ENCODE data around the gene DIP2A.

DIP2A gene

DNA sequence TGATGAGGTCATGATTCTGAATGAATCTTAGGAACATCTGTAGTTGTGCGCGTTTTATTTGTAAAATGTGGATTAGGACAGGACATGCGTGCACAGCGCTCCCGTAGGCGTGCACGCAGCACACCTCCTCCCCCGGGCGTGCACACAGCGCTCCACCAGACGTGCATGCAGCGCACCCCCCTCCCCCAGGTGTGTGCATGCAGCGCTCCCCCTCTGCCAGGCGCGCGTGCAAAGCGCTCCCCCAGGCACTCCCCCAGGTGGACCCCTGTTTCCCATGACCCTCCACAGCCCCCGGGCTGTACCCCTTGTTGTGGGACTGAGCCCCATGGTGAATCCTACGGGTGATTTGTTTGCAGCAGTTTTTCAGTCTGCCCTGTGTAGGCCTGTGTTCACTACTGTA, 84.6 kb downstream of the DIP2A start:
- Histone ChIP-seq H3K27me3 (replicated peaks; ENCODE audit: insufficient read depth, low read length) (no peaks in the 10 kb centered on the region), H3K9me2 (replicated peaks; ENCODE audit: insufficient read depth, low read length) (no peaks in the 10 kb centered on the region), H3K36me3 (replicated peaks; ENCODE audit: insufficient read depth, low read length) (no peaks in the 10 kb centered on the region), H2AFZ (ENCODE audit: low read length) (no peak overlapping the region), H3K9ac (ENCODE audit: low read length) (no peak overlapping the region), H4K20me1 (ENCODE audit: insufficient read depth, low read length) (no peaks in the 10 kb centered on the region), H3K79me2 (ENCODE audit: low read length) (no peaks in the 10 kb centered on the region), H3F3A (ENCODE audit: insufficient read depth, low read length) (no peaks in the 10 kb centered on the region), H3K4me1 (ENCODE audit: low read length) (no peaks in the 10 kb centered on the region), H3K4me2 (ENCODE audit: low read depth, low read length) (no peak overlapping the region), H3K9me3 (replicated peaks; ENCODE audit: insufficient read depth, low read length) (no peaks in the 10 kb centered on the region), H3K27ac (ENCODE audit: low read length) (no peak overlapping the region), H3K4me3 (ENCODE audit: low read length) (no peak overlapping the region)
- DNase-seq: no peak
- TF ChIP-seq, protein P1, sequence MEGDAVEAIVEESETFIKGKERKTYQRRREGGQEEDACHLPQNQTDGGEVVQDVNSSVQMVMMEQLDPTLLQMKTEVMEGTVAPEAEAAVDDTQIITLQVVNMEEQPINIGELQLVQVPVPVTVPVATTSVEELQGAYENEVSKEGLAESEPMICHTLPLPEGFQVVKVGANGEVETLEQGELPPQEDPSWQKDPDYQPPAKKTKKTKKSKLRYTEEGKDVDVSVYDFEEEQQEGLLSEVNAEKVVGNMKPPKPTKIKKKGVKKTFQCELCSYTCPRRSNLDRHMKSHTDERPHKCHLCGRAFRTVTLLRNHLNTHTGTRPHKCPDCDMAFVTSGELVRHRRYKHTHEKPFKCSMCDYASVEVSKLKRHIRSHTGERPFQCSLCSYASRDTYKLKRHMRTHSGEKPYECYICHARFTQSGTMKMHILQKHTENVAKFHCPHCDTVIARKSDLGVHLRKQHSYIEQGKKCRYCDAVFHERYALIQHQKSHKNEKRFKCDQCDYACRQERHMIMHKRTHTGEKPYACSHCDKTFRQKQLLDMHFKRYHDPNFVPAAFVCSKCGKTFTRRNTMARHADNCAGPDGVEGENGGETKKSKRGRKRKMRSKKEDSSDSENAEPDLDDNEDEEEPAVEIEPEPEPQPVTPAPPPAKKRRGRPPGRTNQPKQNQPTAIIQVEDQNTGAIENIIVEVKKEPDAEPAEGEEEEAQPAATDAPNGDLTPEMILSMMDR (IDR thresholded peaks at IDR 0.05; ENCODE audit: low read length): no peak
- TF ChIP-seq EZH2 (optimal IDR thresholded peaks at IDR 0.05; ENCODE audit: low read depth, low read length) (no peak), EZH2phosphoT487 (IDR thresholded peaks at IDR 0.05; ENCODE audit: low read length) (no peak)

DNA sequence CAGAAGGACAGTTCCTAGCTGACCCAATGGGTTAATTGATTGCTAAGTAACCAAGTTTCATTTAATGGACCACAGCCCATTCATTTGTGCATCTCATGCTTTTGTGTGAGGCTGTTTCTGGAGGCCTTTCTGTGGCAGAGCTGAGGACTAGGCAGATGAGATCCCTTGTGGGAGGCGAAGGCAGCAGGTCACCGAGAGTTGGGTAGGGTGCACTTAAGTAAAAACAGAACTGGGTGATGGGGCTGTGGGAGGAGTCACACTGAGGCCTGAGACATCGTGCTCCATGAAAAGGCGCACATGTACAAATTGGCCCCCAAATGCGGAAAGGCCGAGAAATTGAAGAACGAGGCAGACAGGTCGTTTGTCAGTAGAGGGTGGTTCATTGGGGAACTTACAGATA, 85.3 kb downstream of the DIP2A start:
- Histone ChIP-seq H3K79me2 (ENCODE audit: low read length) (no peaks in the 10 kb centered on the region), H3K9me3 (replicated peaks; ENCODE audit: insufficient read depth, low read length) (no peaks in the 10 kb centered on the region), H3K27ac (ENCODE audit: low read length) (no peak overlapping the region), H4K20me1 (ENCODE audit: insufficient read depth, low read length) (no peaks in the 10 kb centered on the region), H3K9me2 (replicated peaks; ENCODE audit: insufficient read depth, low read length) (no peaks in the 10 kb centered on the region), H3F3A (ENCODE audit: insufficient read depth, low read length) (no peaks in the 10 kb centered on the region), H3K27me3 (replicated peaks; ENCODE audit: insufficient read depth, low read length) (no peaks in the 10 kb centered on the region), H2AFZ (ENCODE audit: low read length) (no peak overlapping the region), H3K9ac (ENCODE audit: low read length) (no peak overlapping the region), H3K4me2 (ENCODE audit: low read depth, low read length) (no peak overlapping the region), H3K36me3 (replicated peaks; ENCODE audit: insufficient read depth, low read length) (no peaks in the 10 kb centered on the region), H3K4me1 (ENCODE audit: low read length) (no peaks in the 10 kb centered on the region), H3K4me3 (ENCODE audit: low read length) (no peak overlapping the region)
- TF ChIP-seq EZH2 (optimal IDR thresholded peaks at IDR 0.05; ENCODE audit: low read depth, low read length): no peak
- TF ChIP-seq EZH2phosphoT487 (IDR thresholded peaks at IDR 0.05; ENCODE audit: low read length): no peak
- TF ChIP-seq, protein P1 (IDR thresholded peaks at IDR 0.05; ENCODE audit: low read length): no peak
- no peak for DNase-seq

DNA sequence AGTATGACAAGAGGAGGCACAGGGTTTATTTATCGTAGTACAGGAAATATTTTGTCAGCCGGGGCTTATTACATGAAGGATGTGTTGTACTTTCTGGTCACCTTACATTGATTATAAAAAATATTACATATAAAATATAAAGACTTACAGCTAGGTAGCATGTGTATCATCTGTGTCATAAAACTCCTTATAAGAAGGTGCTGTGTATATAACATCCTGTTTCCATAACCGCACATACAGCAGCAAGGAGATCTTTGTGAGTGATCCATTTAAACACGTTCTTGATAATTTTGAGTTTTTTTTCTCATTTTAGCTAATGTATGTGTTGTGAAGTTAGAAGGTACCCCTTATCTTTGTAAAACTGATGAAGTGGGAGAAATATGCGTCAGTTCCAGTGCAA, 86.1 kb downstream of the DIP2A start:
- no peaks in the 10 kb centered on the region for H3F3A ChIP-seq (ENCODE audit: insufficient read depth, low read length)
- TF ChIP-seq EZH2phosphoT487 (IDR thresholded peaks at IDR 0.05; ENCODE audit: low read length) (no peak), EZH2 (optimal IDR thresholded peaks at IDR 0.05; ENCODE audit: low read depth, low read length) (no peak)
- TF ChIP-seq, protein P1 (IDR thresholded peaks at IDR 0.05; ENCODE audit: low read length): no peak
- H3K9me2 ChIP-seq (replicated peaks; ENCODE audit: insufficient read depth, low read length): no peaks in the 10 kb centered on the region
- DNase-seq: no peak
- no peaks in the 10 kb centered on the region for H3K27me3 ChIP-seq (replicated peaks; ENCODE audit: insufficient read depth, low read length)
- no peak overlapping the region for H3K27ac ChIP-seq (ENCODE audit: low read length)
- no peaks in the 10 kb centered on the region for H3K36me3 ChIP-seq (replicated peaks; ENCODE audit: insufficient read depth, low read length)
- no peak overlapping the region for H3K9ac ChIP-seq (ENCODE audit: low read length)
- H2AFZ ChIP-seq (ENCODE audit: low read length): no peak overlapping the region
- H3K4me1 ChIP-seq (ENCODE audit: low read length): no peaks in the 10 kb centered on the region
- no peak overlapping the region for H3K4me3 ChIP-seq (ENCODE audit: low read length)
- no peak overlapping the region for H3K4me2 ChIP-seq (ENCODE audit: low read depth, low read length)
- H3K9me3 ChIP-seq (replicated peaks; ENCODE audit: insufficient read depth, low read length): no peaks in the 10 kb centered on the region
- no peaks in the 10 kb centered on the region for H3K79me2 ChIP-seq (ENCODE audit: low read length)
- no peaks in the 10 kb centered on the region for H4K20me1 ChIP-seq (ENCODE audit: insufficient read depth, low read length)

Measured in MM.1S (cell line).